Loucy (cell line): ENCODE results near the gene AMPH.
A peak's percentile ranks its signal among the peaks of the same experiment; 100 is the strongest.

Experiments used
- H2AFZ ChIP-seq: fragments of 200-600 bp; sonication (generic); 2 replicates; pipeline ENCODE4 v1.6.0; 2016; ENCODE audit warnings: antibody characterized with exemption, mild to moderate bottlenecking, low read length, moderate library complexity
- H3F3A ChIP-seq: fragments of 200-600 bp; 2 replicates; pipeline ENCODE4 v1.6.0; 2016; ENCODE audit warnings: antibody characterized with exemption, low read depth, mild to moderate bottlenecking
- H3K27me3 ChIP-seq: fragments of 200-600 bp; sonication (generic); 2 replicates; pipeline ENCODE4 v1.6.1; 2014; ENCODE audit warnings: low read length, mild to moderate bottlenecking; ENCODE audit not compliant: insufficient read depth, poor library complexity, severe bottlenecking
- H3K36me3 ChIP-seq: fragments of 200-600 bp; sonication (generic); 2 replicates; pipeline ENCODE4 v1.6.1; 2016; ENCODE audit warnings: low read length; ENCODE audit not compliant: insufficient read depth
- H3K4me1 ChIP-seq: fragments of 200-600 bp; sonication (generic); 2 replicates; pipeline ENCODE4 v1.5.1; 2014; ENCODE audit warnings: low read length, mild to moderate bottlenecking; ENCODE audit not compliant: insufficient read depth, poor library complexity, severe bottlenecking
- H3K4me2 ChIP-seq: fragments of 200-600 bp; sonication (generic); 2 replicates; pipeline ENCODE4 v1.6.0; 2014; ENCODE audit warnings: antibody characterized with exemption, low read length, low read depth, mild to moderate bottlenecking; ENCODE audit not compliant: poor library complexity, severe bottlenecking
- H3K4me3 ChIP-seq: fragments of 200-600 bp; sonication (generic); 2 replicates; pipeline ENCODE4 v1.5.1; 2014; ENCODE audit warnings: low read length, mild to moderate bottlenecking, mixed read lengths; ENCODE audit not compliant: poor library complexity, severe bottlenecking
- H3K79me2 ChIP-seq: fragments of 200-600 bp; sonication (generic); 2 replicates; pipeline ENCODE4 v1.6.1; 2014; ENCODE audit warnings: low read length; ENCODE audit not compliant: insufficient read depth
- H3K9ac ChIP-seq: fragments of 200-600 bp; sonication (generic); 2 replicates; pipeline ENCODE4 v1.6.0; 2014; ENCODE audit warnings: mild to moderate bottlenecking, low read depth, low read length, moderate library complexity; ENCODE audit not compliant: poor library complexity, severe bottlenecking
- H3K9me2 ChIP-seq: fragments of 200-600 bp; sonication (generic); replicated peaks from 2 replicates; pipeline ENCODE4 v1.6.1; 2016; ENCODE audit warnings: low read depth, low read length, mixed read lengths
- H3K9me3 ChIP-seq: fragments of 200-600 bp; sonication (generic); 2 replicates; pipeline ENCODE4 v1.6.1; 2014; ENCODE audit warnings: mild to moderate bottlenecking, antibody characterized with exemption, low read length, low read depth; ENCODE audit not compliant: insufficient read depth
- H4K20me1 ChIP-seq: fragments of 200-600 bp; sonication (generic); 2 replicates; pipeline ENCODE4 v1.6.0; 2014; ENCODE audit warnings: antibody characterized with exemption, low read length, mild to moderate bottlenecking; ENCODE audit not compliant: insufficient read depth, poor library complexity, severe bottlenecking
- CTCF ChIP-seq: fragments of 200-600 bp; sonication (generic); conservative IDR thresholded peaks from 2 replicates; pipeline ENCODE4 v1.5.1; 2014; ENCODE audit warnings: mild to moderate bottlenecking, antibody characterized with exemption, low read length
- EZH2phosphoT487 ChIP-seq: fragments of 200-600 bp; IDR thresholded peaks from 2 replicates; pipeline ENCODE4 v1.6.1; 2018; ENCODE audit warnings: antibody characterized with exemption, mild to moderate bottlenecking, moderate library complexity, borderline replicate concordance

Gene AMPH

GRCh38 chr7:38462819-38463218, 168.4 kb downstream of the AMPH start:
- Histone ChIP-seq H3K4me1 (no peaks in the 10 kb centered on the region), H4K20me1 (no peaks in the 10 kb centered on the region), H3K36me3 (no peaks in the 10 kb centered on the region), H3K9me3 (no peaks in the 10 kb centered on the region), H3F3A (no peaks in the 10 kb centered on the region), H3K79me2 (no peaks in the 10 kb centered on the region), H3K4me2 (no peak overlapping the region), H3K27me3 (no peaks in the 10 kb centered on the region), H2AFZ (no peak overlapping the region), H3K9me2 (no peaks in the 10 kb centered on the region), H3K9ac (no peak overlapping the region), H3K4me3 (peak overlapping the region; percentile 35)
- TF ChIP-seq EZH2phosphoT487 (no peak), CTCF (no peak)

- Histone ChIP-seq H3K4me3 (no peak overlapping the region), H3K4me1 (no peaks in the 10 kb centered on the region), H3K9me2 (no peaks in the 10 kb centered on the region), H4K20me1 (no peaks in the 10 kb centered on the region), H3K9ac (no peak overlapping the region), H2AFZ (no peak overlapping the region), H3K79me2 (no peaks in the 10 kb centered on the region), H3K27me3 (no peaks in the 10 kb centered on the region), H3K36me3 (no peaks in the 10 kb centered on the region), H3K4me2 (no peak overlapping the region), H3F3A (no peaks in the 10 kb centered on the region), H3K9me3 (no peaks in the 10 kb centered on the region)
- TF ChIP-seq CTCF (no peak), EZH2phosphoT487 (no peak)
Observed at GRCh38 chr7:38461887-38462286, 169.3 kb downstream of the AMPH start.

GRCh38 chr7:38453826-38454225, 177.3 kb downstream of the AMPH start:
- no peak overlapping the region for H3K4me3 ChIP-seq
- no peak overlapping the region for H3K4me2 ChIP-seq
- no peaks in the 10 kb centered on the region for H3F3A ChIP-seq
- no peaks in the 10 kb centered on the region for H4K20me1 ChIP-seq
- H2AFZ ChIP-seq = no peak overlapping the region
- H3K4me1 ChIP-seq = no peaks in the 10 kb centered on the region
- H3K9me3 ChIP-seq = no peaks in the 10 kb centered on the region
- no peak for TF ChIP-seq CTCF
- no peak for TF ChIP-seq EZH2phosphoT487
- no peaks in the 10 kb centered on the region for H3K79me2 ChIP-seq
- H3K36me3 ChIP-seq = no peaks in the 10 kb centered on the region
- H3K9ac ChIP-seq = no peak overlapping the region
- H3K27me3 ChIP-seq = no peaks in the 10 kb centered on the region
- H3K9me2 ChIP-seq = no peaks in the 10 kb centered on the region
